IMR-90 (cell line): ENCODE results near the gene CSNK2A3. TPM values are rescaled to one million over a fixed set of nuclear protein-coding genes. Genes with fewer than 3 reads are reported as not detected.

Source experiments
- ATAC-seq: fragments of 200-7000 bp; cut with Tn5 transposase; 2 replicates; pipeline ENCODE4 v1.9.1; 2020; ENCODE audit warnings: low read depth, mild to moderate bottlenecking, moderate library complexity
- BruUV-seq: library from RNA; stranded (reverse); fragments of 400-500 nt; replicated peaks from 2 replicates; lab custom pipeline; 2021; lab: Mats Ljungman, UMichigan
- CTCF ChIA-PET: fragments of 300-600 bp; formaldehyde crosslinking; extraction: SDS; loops from one replicate; lab custom pipeline; 2021; ENCODE audit warnings: antibody characterized with exemption; lab: Yijun Ruan, JAX
- POLR2A ChIA-PET: fragments of 300-600 bp; sonication (Branson Sonifier 250); formaldehyde crosslinking; loops from one replicate; lab custom pipeline; 2022; ENCODE audit warnings: antibody characterized with exemption; ENCODE audit not compliant: unreplicated experiment; lab: Charles Lee
- DNase-seq: peaks from one replicate; pipeline ENCODE4 v3.0.0; 2013
- H2AFZ ChIP-seq: replicated peaks from 2 replicates; pipeline ENCODE3; 2013; ENCODE audit warnings: low read length, mild to moderate bottlenecking; ENCODE audit not compliant: poor library complexity
- H2AK5ac ChIP-seq: 2 replicates; pipeline ENCODE4 v1.6.1; 2013; ENCODE audit warnings: low read depth, low read length, inconsistent platforms
- H2AK9ac ChIP-seq: replicated peaks from 2 replicates; pipeline ENCODE3; 2013; ENCODE audit warnings: mild to moderate bottlenecking, low read depth, low read length, moderate library complexity; ENCODE audit not compliant: poor library complexity
- H2BK120ac ChIP-seq: 2 replicates; pipeline ENCODE4 v1.6.1; 2013; ENCODE audit warnings: low read depth, low read length, inconsistent platforms
- H2BK15ac ChIP-seq: 3 replicates; pipeline ENCODE4 v1.6.1; 2013; ENCODE audit warnings: low read depth, low read length, inconsistent platforms
- H2BK20ac ChIP-seq: 2 replicates; pipeline ENCODE4 v1.6.1; 2013; ENCODE audit warnings: low read depth, mild to moderate bottlenecking, inconsistent platforms, low read length, moderate library complexity
- H2BK5ac ChIP-seq: 2 replicates; pipeline ENCODE4 v1.6.1; 2013; ENCODE audit warnings: mild to moderate bottlenecking, low read depth, low read length, inconsistent platforms; ENCODE audit not compliant: poor library complexity, severe bottlenecking
- H3K14ac ChIP-seq: replicated peaks from 2 replicates; pipeline ENCODE4 v1.6.1; 2013; ENCODE audit warnings: low read depth, low read length, inconsistent platforms
- H3K18ac ChIP-seq: 2 replicates; pipeline ENCODE4 v1.6.1; 2013; ENCODE audit warnings: low read depth, low read length, control low read depth
- H3K23ac ChIP-seq: 2 replicates; pipeline ENCODE4 v1.6.1; 2013; ENCODE audit warnings: low read depth, low read length, inconsistent platforms
- H3K27ac ChIP-seq: 2 replicates; pipeline ENCODE4 v1.5.1; 2013; ENCODE audit warnings: mild to moderate bottlenecking, control low read depth, low read length; ENCODE audit not compliant: insufficient read depth
- H3K27me3 ChIP-seq: 2 replicates; pipeline ENCODE4 v1.6.1; 2013; ENCODE audit warnings: low read length; ENCODE audit not compliant: control insufficient read depth, insufficient read depth
- H3K36me3 ChIP-seq: 2 replicates; pipeline ENCODE4 v1.6.1; 2013; ENCODE audit warnings: low read length, mixed read lengths; ENCODE audit not compliant: control insufficient read depth, insufficient read depth
- H3K4ac ChIP-seq: 2 replicates; pipeline ENCODE4 v1.6.1; 2013; ENCODE audit warnings: low read depth, low read length, inconsistent platforms
- H3K4me1 ChIP-seq: 2 replicates; pipeline ENCODE4 v1.6.1; 2013; ENCODE audit warnings: low read length, mixed read lengths; ENCODE audit not compliant: control insufficient read depth, insufficient read depth
- H3K4me2 ChIP-seq: 2 replicates; pipeline ENCODE4 v1.6.1; 2013; ENCODE audit warnings: low read depth, mild to moderate bottlenecking, control low read depth, low read length, moderate library complexity
- H3K4me3 ChIP-seq: 2 replicates; pipeline ENCODE4 v1.5.1; 2013; ENCODE audit warnings: low read depth, mild to moderate bottlenecking, control low read depth, low read length, moderate library complexity; ENCODE audit not compliant: insufficient read depth
- H3K56ac ChIP-seq: 2 replicates; pipeline ENCODE4 v1.6.1; 2013; ENCODE audit warnings: low read length, inconsistent platforms; ENCODE audit not compliant: insufficient read depth; ENCODE audit errors: extremely low read depth
- H3K79me1 ChIP-seq, 2 experiments: 2 replicates each; pipeline ENCODE4 v1.6.1; 2013; ENCODE audit warnings: low read length in 2 of 2, inconsistent platforms in 1 of 2, low read depth in 1 of 2
- H3K9ac ChIP-seq: 2 replicates; pipeline ENCODE4 v1.6.1; 2013; ENCODE audit warnings: low read depth, low read length, control low read depth
- H3K9me1 ChIP-seq: 2 replicates; pipeline ENCODE4 v1.6.1; 2013; ENCODE audit warnings: low read length, inconsistent platforms; ENCODE audit not compliant: insufficient read depth
- H3K9me3 ChIP-seq: 2 replicates; pipeline ENCODE4 v1.6.1; 2013; ENCODE audit warnings: low read length; ENCODE audit not compliant: control insufficient read depth, insufficient read depth
- H4K20me1 ChIP-seq: 2 replicates; pipeline ENCODE4 v1.6.1; 2013; ENCODE audit warnings: low read length, inconsistent platforms; ENCODE audit not compliant: insufficient read depth
- H4K5ac ChIP-seq: 2 replicates; pipeline ENCODE4 v1.6.1; 2013; ENCODE audit warnings: mild to moderate bottlenecking, low read depth, low read length, control low read depth
- H4K8ac ChIP-seq, 2 experiments: 2 replicates each; pipeline ENCODE4 v1.6.1; 2013; ENCODE audit warnings: low read depth in 2 of 2, low read length in 2 of 2, control low read depth in 1 of 2, inconsistent platforms in 1 of 2
- H4K91ac ChIP-seq: 2 replicates; pipeline ENCODE4 v1.6.1; 2013; ENCODE audit warnings: low read depth, low read length, inconsistent platforms; ENCODE audit not compliant: insufficient read depth
- BHLHE40 ChIP-seq: fragments of 150-350 bp; IDR thresholded peaks from 2 replicates; pipeline ENCODE4 v1.6.1; 2016; ENCODE audit warnings: mild to moderate bottlenecking, low read depth, low read length
- CEBPB ChIP-seq: IDR thresholded peaks from 2 replicates; pipeline ENCODE4 v1.6.1; 2012; ENCODE audit warnings: low read depth, low read length, improper control_type of control experiment
- FOS ChIP-seq: fragments of 150-350 bp; IDR thresholded peaks from 2 replicates; pipeline ENCODE4 v1.6.1; 2016; ENCODE audit warnings: low read depth, low read length
- MAFK ChIP-seq: IDR thresholded peaks from 2 replicates; pipeline ENCODE4 v1.6.1; 2012; ENCODE audit warnings: low read depth, low read length, improper control_type of control experiment
- MAZ ChIP-seq: IDR thresholded peaks from 2 replicates; pipeline ENCODE4 v1.6.1; 2012; ENCODE audit warnings: low read depth, mild to moderate bottlenecking, low read length, improper control_type of control experiment, moderate library complexity, borderline replicate concordance
- MXI1 ChIP-seq: IDR thresholded peaks from 2 replicates; pipeline ENCODE4 v1.6.1; 2012; ENCODE audit warnings: low read depth, mild to moderate bottlenecking, low read length, moderate library complexity, borderline replicate concordance
- POLR2A ChIP-seq: IDR thresholded peaks from 2 replicates; pipeline ENCODE4 v1.6.1; 2012; ENCODE audit warnings: mild to moderate bottlenecking, low read depth, low read length
- RAD21 ChIP-seq: IDR thresholded peaks from 2 replicates; pipeline ENCODE4 v1.6.1; 2012; ENCODE audit warnings: low read length, improper control_type of control experiment
- RCOR1 ChIP-seq: IDR thresholded peaks from 2 replicates; pipeline ENCODE4 v1.6.1; 2012; ENCODE audit warnings: mild to moderate bottlenecking, low read length, improper control_type of control experiment; ENCODE audit not compliant: insufficient replicate concordance
- RFX5 ChIP-seq: IDR thresholded peaks from 2 replicates; pipeline ENCODE4 v1.8.0; 2012; ENCODE audit warnings: low read depth, mild to moderate bottlenecking, low read length, moderate library complexity
- SMC3 ChIP-seq: fragments of 150-350 bp; IDR thresholded peaks from 2 replicates; pipeline ENCODE4 v1.6.1; 2016; ENCODE audit warnings: low read depth, mild to moderate bottlenecking, antibody characterized with exemption, low read length, moderate library complexity
- WGBS, 2 experiments: methylation state at CpG; one replicate each; pipeline versions ENCODE4 v1.1.5 to v1.1.7; 2013; ENCODE audit warnings: missing lambda C conversion rate in 2 of 2; ENCODE audit not compliant: insufficient read length in 1 of 2; ENCODE audit errors: extremely low coverage in 2 of 2; 5-methylcytosine and 5-hydroxymethylcytosine counted together
- dilution Hi-C: fragments of 300-500 bp; cut with HindIII; formaldehyde crosslinking; loops from one replicate; pipeline ENCODE4 v1.14.3; 2018; ENCODE audit warnings: low sequenced_read_pairs; ENCODE audit not compliant: unreplicated experiment
- in situ Hi-C: fragments of 300-500 bp; cut with MboI; formaldehyde crosslinking; loops from 3 replicates; pipeline ENCODE4 v1.14.3; 2019; ENCODE audit warnings: low sequenced_read_pairs, inconsistent platforms, mixed read lengths
- intact Hi-C: fragments of 100-400 bp; cut with micrococcal nuclease; formaldehyde crosslinking; loops from 2 replicates; pipeline ENCODE4 v1.10.0; 2022
- polyA plus RNA-seq, 3 experiments: library from polyadenylated mRNA; depleted of rRNA; stranded (reverse); fragments of >200 nt; gene quantifications; 2 replicates each; pipeline ENCODE4 v1.2.3, GENCODE V29; 2012; ENCODE audit warnings: low replicate concordance in 1 of 3
- total RNA-seq: library from RNA; depleted of rRNA; stranded (reverse); fragments of >200 nt; gene quantifications from 2 replicates; pipeline ENCODE4 v1.2.3, GENCODE V29; 2012
- TF ChIP-seq, protein P1 (sequence below): fragments of 150-350 bp; IDR thresholded peaks from 2 replicates; pipeline ENCODE4 v1.6.1; 2017; ENCODE audit warnings: mild to moderate bottlenecking, antibody characterized with exemption, low read length, low read depth
- TF ChIP-seq, protein P2 (sequence below): conservative IDR thresholded peaks from 2 replicates; pipeline ENCODE4 v1.5.1; 2012; ENCODE audit warnings: mild to moderate bottlenecking, low read depth, low read length, improper control_type of control experiment

The CSNK2A3 gene
- total and polyA plus RNA-seq, 2 of the 4 experiments (the other 2 are of a cell fraction) = 1.2 to 3.2 TPM

DNA sequence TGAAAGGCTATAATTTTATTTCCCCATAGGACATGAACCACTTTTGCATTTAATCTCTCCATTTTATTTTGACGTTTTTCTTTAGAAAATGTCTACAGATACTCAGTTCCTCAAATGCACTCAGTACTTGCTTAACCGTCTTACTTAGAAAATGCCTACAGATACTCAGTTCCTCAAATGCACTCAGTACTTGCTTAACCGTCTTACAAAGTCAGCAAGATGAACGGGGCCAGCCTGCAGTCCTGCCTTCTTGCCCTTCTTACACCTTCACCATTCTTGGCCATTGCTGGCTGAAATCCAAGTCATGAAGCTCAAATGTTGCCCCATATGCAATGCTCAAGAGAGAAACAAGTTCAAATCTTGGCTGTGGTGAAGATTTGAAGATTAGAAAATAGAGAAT lies 34.1 kb downstream of the CSNK2A3 start:
- Histone ChIP-seq H2BK15ac (no peak overlapping the region), H4K91ac (no peak overlapping the region), H3K27me3 (no peaks in the 10 kb centered on the region; the same call in 1 of the 2 replicates), H2BK120ac (no peak overlapping the region), H3K27ac (no peak overlapping the region), H3K4me1 (peaks cover 3% of the 10 kb centered on the region; the same call in 1 of the 2 replicates), H3K56ac (no peak overlapping the region), H3K18ac (no peak overlapping the region), H4K5ac (no peak overlapping the region), H4K20me1 (no peaks in the 10 kb centered on the region), H2AFZ (no peak overlapping the region), H3K9me1 (no peaks in the 10 kb centered on the region), H3K4me3 (no peak overlapping the region), H3K36me3 (no peaks in the 10 kb centered on the region), H3K79me1 (no peaks in the 10 kb centered on the region), H3K4me2 (no peak overlapping the region), H3K9me3 (no peaks in the 10 kb centered on the region), H4K8ac (no peak overlapping the region), H3K4ac (no peak overlapping the region), H3K9ac (no peak overlapping the region), H2AK9ac (no peak overlapping the region), H2BK20ac (no peak overlapping the region), H2AK5ac (no peak overlapping the region), H2BK5ac (no peak overlapping the region), H3K23ac (no peak overlapping the region), H3K14ac (no peak overlapping the region)
- ATAC-seq = no peak
- intact Hi-C loops (no loop called here), in situ Hi-C loops (no loop called here), dilution Hi-C loops (no loop called here)
- ChIA-PET POLR2A (no interaction called here), CTCF (no interaction called here)
- 79% methylated on average over 2 of the region's 4 CpGs; no CpG with 5 or more reads in 1 of the 2 experiments for WGBS, 2 experiments
- TF ChIP-seq MXI1 (no peak), MAFK (no peak), BHLHE40 (no peak), POLR2A (no peak), CEBPB (no peak), SMC3 (no peak), RFX5 (no peak), RAD21 (no peak), MAZ (no peak), FOS (no peak), RCOR1 (no peak)
- TF ChIP-seq, protein P1, sequence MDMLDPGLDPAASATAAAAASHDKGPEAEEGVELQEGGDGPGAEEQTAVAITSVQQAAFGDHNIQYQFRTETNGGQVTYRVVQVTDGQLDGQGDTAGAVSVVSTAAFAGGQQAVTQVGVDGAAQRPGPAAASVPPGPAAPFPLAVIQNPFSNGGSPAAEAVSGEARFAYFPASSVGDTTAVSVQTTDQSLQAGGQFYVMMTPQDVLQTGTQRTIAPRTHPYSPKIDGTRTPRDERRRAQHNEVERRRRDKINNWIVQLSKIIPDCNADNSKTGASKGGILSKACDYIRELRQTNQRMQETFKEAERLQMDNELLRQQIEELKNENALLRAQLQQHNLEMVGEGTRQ = no peak
- TF ChIP-seq, protein P2, sequence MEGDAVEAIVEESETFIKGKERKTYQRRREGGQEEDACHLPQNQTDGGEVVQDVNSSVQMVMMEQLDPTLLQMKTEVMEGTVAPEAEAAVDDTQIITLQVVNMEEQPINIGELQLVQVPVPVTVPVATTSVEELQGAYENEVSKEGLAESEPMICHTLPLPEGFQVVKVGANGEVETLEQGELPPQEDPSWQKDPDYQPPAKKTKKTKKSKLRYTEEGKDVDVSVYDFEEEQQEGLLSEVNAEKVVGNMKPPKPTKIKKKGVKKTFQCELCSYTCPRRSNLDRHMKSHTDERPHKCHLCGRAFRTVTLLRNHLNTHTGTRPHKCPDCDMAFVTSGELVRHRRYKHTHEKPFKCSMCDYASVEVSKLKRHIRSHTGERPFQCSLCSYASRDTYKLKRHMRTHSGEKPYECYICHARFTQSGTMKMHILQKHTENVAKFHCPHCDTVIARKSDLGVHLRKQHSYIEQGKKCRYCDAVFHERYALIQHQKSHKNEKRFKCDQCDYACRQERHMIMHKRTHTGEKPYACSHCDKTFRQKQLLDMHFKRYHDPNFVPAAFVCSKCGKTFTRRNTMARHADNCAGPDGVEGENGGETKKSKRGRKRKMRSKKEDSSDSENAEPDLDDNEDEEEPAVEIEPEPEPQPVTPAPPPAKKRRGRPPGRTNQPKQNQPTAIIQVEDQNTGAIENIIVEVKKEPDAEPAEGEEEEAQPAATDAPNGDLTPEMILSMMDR = no peak
- DNase-seq = no peak
- no TSS peak for BruUV-seq
